ENCODE results near the gene PPP5C.
"Not testable (repeated sequence)": the region's sequence is repeated elsewhere in the genome, so short reads cannot be mapped to it uniquely, and the experiment has no call there.

The PPP5C gene

DNA sequence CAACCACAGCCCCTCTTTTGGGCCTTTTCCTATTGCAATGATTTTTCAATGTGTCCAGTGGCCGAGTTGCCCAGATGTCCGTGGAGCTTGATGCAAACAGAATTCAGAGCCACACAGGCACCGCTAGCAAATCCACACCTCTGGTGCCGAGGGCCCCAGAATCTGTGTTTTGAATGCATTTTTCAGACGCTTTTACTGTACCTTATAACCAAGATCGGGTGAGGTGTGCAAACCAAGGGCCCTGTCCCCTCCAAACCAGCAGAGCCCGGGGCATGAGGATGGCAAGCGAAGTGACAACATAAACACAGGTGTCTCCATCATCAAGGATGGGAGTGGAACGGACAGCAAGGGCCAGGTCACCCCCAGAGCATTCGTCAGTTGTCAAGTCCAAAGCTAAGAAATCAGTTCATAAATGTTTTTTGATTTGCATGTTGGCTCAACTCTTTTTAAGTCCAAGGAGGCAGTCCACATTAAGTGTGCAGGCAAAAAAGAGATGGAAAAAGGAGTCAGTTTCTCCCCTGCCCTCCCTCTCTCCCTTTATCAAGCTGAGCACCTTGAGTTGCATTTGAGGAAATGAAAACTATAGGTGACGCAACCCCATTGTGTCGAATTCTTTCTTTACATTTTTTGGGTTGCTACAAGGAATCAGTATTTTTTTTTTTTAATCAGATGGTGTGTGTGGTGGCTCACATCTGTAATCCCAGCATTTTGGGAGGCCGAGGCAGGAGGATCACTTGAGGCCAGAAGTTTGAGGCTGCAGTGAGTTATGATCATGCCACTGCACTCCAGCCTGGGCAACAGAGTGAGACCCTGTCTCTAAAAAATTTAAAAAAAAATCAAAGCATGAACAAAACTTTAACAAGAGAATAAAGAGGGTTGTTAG lies 63.6 kb downstream of the PPP5C start:
- no peak for DNase-seq (ENCODE audit: low read depth)

DNA sequence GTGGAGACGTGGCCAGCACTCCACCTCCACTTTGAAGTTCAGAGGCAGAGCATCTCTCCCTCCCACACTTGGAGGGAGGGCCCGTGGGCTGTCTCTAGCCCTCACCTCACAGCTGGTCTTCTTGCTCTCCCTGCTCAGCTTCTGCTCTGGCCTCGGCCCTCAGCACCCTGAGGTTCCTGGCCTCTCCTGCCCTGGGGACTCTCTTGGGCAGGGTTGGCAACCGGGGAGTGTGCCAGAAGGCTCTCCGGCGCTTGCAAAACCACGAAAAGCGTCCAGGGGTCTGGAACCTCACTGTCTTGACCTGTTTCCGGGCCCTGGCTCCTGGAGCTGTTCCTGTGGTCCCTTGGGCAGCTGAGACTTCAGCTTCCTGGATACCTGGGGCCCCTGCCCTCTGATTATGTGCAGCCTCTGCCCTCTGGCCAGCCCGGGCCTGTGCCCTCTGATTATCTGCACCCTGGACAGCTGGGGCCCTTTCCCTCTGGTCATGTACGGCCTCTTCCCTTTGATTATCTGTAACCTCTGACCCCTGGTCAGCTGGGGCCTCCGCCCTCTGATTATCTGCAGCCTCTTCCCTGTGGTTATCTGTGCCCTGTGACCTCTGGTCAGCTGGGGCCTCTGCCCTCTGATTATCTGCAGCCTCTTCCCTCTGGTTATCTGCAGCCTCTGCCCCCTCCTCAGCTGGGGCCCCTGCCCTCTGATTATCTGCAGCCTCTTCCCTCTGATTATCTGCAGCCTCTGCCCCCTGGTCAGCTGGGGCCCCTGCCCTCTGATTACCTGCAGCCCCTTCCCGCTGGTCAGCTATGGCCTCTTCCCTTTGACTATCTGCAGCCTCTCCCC lies 64.4 kb downstream of the PPP5C start:
- no peak for DNase-seq (ENCODE audit: low read depth)

DNA sequence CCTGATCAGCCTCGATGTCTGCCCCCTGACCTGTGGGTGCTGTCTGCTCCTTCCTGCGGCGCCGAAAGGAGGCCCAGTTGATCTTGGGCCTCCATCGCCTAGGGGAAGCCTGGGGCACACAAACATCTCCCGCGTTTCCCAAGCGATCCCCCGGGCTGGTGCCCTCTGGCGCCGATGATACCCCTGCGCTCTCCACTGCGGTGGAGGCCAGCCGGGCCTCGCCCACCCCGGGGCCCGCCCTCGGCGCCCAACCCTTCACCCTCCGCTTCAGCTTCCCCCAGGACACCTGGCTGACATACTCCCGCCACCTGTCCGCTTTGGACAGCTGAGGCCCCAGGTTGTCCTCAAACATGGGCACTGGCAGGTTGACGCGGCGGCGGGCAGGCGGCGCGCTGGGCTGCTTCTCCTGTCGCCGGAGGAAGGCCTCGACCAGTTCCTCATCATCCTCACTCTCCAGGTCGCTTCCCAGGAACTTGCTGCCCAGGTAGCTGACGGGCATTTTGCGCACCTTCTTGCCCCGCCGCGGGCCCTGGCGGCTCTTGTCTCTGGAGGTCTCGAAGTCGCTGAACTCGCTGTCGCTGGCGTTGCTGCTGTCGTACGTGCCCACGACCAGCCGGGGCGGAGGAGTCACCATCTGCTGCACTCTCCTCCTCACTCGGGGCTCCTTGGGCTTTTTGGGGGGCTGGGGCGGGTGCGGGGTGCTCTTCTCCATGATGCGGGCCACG lies 65.2 kb downstream of the PPP5C start:
- no peak for DNase-seq (ENCODE audit: low read depth)

DNA sequence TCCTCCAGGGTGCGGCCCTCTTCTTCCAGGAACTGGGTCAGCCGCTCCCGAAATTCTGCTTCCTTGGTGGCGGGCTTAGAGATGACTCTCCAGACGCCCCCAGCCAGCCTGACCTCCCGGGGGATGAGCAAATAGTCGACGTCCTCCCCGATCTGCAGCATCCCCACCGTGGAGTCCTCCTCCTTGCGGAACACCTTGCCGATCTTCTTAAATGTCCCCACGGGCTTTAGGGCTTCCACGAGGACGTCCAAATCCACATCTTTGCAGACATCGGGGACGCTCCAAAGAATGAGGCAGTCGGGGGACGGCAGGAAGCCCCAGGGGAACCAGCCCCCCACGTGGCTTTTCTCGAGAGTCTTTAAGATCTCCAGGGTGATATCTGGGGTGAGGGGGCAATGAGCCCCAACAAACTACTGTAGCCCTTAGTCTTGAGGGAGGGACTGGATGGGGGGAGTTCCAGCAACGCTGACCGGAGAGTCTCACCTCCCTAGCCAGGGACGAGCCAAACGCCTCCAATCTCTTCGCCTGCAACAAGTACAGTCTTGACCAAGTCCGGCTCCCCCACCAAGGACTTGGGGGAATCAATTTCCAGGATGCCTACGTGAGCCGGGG lies 65.9 kb downstream of the PPP5C start:
- no peak for DNase-seq (ENCODE audit: low read depth)

DNA sequence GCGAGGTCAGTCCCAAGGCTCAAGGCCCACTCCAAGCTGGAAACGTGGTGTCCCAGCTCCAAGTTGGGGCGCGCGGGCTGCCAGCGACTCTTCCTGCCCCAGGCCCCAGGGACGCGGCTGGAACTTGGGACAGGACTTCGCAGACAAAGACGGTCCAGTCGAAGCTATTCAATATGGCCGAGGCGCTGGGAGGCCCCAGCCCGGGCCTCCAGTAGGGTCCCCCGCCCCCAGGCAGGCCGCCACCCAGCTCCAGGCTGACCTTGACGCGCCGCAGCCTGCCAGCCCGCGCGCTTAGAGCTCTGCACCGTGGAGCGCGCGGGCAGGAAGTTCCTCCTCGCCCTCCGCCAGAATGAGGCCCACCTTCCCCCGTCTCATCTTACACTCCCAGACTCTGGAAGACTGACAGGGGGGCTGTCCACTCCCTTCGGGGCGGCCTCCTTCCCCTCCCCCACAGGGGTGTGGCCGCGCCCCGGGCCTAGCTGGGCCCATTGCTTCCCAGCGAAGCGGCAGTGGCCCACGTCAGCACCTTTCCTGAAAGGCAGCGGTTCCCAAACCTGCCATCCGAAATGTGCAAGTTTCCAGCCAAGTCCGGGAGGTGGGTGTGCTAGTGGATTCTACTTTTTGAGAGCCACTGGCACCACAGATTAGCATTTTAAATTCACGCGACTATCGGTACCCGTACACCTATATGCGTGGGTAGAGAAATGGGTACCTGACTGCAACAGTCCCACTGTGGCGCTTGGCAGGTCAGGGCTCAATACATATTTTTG lies 66.6 kb downstream of the PPP5C start, which contains the start of gene CCDC8:
CCDC8 (minus strand) TSS at position 303 of the 770 bp plus-strand sequence. CDS start 754 bp downstream, outside the sequence.
- DNase-seq (ENCODE audit: low read depth): no peak

DNA sequence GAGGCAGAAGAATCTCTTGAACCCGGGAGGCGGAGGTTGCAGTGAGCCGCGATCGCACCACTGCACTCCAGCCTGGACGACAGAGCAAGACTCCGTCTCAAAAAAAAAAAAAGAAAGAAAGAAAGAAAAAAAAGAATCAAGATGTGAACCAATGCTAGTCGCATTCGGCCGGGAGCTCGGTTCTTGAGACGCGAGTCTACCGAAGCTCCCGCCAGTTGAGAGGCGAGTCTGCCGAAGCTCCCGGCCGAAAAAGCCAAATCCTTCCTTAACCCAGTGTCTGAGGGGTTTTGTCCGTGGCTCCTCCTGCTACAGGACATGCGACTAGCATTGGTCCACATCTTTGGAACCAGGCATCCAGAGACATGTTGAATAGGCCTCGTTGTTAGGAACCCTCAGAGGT lies 68.0 kb downstream of the PPP5C start:
- not testable (repeated sequence) for DNase-seq (ENCODE audit: low read depth)

DNA sequence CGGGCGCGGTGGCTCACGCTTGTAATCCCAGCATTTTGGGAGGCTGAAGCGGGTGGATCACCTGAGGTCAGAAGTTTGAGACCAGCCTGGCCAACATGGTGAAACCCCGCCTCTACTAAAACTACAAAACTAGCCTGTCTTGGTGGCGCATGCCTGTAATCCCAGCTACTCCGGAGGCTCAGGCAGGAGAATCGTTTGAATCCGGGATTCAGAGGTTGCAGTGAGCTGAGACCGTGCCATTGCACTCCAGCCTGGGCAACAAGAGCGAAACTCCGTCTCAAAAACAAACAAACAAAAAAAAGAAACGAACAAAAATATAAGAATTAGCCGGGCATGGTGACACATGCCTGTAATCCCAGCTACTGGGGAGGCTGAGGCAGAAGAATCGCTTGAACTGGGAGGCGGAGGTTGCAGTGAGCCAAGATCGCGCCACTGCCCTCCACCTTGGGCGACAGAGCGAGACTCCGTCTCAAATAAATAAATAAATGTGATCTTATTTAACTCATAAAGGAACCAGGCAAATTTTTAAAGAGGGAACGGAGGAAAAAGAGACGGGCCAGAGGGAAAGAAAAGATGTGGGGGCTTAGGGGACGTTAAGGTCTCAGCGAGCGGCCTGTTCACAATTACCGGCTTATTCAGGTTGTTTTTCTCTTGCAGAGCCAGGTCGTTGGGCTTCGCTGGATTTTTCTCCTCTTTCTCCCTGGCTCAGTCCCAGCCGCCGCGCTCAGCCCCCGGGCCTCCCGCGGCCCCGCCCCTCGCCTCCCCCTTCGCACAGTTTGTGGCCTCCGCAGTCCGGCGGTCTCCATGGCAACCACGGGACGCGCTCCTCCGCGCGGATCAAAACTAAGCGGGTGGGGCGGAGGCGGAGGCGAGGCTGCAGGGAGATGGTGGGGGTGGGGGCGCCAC lies 69.2 kb downstream of the PPP5C start:
- not testable (repeated sequence) for DNase-seq (ENCODE audit: low read depth)

DNA sequence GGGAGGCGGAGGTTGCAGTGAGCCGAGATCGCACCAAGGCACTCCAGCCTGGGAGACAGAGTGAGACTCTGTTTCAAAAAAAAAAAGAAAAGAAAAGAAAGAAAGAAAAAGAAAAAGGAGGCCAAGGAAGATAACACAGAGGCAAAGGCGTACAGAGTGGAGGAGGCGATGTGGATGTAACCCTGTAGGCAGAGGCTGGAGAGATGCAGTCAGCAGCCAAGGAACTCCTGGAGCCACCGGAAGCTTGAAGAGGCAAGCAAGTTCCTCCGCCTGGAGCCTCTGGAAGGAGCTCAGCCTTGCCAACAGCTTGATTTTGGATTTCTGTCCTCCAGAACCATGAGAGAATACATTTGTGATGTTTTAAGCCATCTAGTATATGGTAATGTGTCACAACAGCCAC lies 73.2 kb downstream of the PPP5C start:
- DNase-seq (ENCODE audit: low read depth): no peak

DNA sequence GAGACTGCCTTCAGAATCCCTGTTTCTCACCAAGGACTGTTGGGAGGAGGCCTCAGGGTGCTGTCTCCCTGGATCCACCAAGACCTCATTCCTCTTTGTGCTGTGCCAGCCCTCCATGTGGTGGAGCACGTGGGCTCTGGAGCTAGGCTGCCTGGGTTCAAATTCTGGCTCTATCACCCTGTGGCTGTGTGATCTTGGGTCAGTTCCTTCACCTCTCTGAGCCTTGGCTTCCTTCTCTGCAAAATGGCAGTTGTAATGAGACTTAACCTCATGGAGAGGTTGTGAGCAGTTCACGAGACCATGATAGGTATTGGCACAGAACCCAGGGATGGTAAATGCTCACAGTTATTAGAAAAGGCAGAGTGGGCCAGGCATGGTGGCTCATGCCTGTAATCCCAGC lies 75.5 kb downstream of the PPP5C start:
- DNase-seq (ENCODE audit: low read depth): no peak

DNA sequence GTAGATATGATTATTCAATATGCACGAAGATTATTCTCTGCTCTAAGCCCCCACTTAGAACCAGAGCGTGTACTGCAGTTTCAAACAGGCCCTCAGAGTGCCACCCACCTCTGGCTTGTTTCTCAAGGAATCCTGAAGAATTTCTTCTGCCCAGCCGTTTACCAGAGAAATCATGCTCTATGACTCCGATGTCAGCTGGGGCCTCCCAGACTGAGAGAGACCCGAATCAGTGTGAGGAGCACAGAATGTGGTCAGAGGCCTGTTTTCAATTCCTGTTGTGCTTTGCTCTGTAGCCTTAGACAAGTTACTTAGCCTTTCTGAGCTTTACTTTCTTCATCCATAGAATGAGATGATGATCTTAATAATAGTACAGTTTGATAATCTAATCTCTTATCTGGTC lies 76.3 kb downstream of the PPP5C start:
- no peak for DNase-seq (ENCODE audit: low read depth)

DNA sequence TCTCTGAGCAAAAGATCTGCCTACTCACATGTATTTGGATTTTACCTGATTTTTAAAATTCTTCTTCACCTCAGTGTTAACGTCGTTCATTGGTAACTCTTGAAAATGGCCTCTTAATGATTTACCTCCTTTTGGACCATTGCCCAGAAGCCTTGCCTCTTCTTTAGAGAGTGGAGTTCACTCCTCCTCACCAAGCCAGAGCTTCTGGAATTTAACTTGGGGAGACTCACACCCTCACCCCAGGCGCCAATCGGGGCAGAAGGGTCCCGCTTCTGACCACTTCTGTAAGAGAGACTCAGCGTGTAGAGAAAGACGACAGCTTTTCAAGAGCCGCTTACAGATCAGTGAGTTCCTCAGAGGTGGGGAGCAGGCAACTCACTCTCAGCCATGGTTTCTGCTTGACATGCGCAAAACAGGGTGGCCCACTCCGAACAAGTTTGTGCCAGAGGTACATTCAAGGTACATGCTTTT lies 79.2 kb downstream of the PPP5C start:
- DNase-seq (ENCODE audit: low read depth): no peak

DNA sequence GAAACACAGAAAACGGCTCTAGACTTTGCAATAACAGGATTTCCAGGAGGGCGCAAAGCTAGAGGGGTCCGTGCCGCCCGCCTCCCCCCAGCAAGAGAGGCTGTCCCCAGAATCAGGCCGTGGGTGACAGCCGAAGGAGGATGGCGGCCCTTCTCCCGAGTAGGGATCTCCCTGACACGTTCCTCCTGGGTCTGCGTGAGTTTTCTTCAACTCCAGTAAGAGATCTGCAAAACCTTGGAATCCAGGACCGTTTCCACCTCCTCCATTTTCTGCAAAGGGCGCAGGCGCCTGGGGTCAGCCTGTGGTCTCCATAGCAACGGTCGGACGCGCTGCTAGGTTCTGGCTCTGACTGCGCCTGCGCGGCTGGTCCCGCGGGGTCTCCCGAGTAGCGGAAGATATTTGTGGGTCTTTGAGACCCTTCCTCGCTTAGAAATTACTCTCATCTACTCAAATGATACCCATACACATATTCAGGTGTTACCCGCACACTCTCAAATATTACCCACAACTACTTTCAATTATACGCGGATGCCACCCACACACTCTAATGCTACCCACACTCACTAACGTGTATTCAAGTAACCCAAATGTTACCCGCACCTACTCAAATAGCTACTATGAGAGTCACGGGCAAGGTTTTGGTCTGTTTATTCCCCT lies 79.7 kb downstream of the PPP5C start:
- DNase-seq (ENCODE audit: low read depth): no peak

DNA sequence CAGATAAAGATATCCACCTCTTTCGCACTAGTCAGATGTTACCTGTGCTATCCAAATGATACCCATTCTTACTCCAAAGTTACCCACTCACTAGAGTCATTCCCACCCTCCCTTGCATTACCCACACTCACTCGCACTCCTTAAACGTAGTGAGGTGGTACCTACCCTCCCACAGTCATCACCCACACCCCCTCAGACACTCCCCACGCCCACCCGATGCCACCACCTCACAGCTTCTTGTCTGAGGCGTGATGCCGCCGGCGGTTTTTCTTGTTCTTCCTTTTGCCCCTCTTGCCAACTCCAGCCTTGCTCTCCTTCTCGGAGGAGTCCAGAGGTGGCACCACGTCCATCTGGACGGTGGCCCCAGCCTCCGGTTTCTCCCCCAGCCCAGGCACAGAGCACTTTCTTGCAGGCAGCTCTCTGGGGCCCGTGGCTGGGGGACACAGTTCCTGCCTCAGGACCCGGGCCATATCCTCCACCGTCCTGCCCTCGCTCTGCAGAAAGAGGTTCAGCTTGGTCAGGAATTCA lies 80.7 kb downstream of the PPP5C start:
- DNase-seq (ENCODE audit: low read depth): no peak

DNA sequence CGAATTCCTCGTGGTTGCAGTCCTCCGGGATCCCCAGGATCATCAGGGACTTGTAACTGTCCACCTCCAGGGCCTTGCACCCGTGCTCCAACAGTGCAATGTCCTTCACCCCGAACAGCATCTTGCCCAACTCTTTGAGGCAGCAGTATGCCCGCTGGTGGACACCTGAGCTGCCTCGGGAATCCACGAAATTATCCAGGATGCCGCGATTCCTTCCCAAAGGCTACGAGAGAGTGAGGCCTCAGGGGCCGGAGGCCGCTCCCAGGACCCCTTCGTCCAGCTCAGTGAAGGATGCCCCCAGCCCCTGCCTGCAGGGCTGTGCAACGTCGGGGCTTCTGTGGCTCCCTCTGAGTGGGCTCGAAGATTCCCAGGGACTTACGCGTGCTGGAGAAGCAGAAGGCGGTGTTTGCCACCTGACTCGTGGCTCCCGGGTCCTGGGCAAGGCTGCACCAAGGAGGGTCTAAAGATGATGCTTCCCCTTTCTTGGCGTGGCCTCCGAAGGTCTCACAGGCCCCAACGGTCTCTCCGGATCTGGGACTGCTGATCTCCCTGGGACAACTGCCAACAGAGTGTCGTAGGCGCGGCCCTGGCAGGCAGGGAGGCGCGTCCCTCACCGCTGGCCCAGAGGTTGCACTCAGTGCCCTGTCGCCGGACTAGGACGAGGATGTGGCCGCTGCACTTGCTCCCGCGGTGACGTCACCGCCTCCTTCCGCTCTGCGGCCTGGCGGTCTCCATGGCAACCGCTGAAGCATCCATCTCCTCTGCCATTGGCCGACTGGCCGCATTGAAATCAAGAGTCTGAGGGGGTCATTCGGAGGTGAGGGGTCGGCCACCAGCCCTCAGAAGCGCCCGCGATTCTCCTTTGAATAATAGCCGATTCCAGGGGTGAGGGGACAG lies 81.6 kb downstream of the PPP5C start, which contains the start of gene PNMA8C:
PNMA8C (minus strand) TSS at position 698 of the 897 bp plus-strand sequence; CDS start at position 121, 577 bp downstream.
- no peak for DNase-seq (ENCODE audit: low read depth)

DNA sequence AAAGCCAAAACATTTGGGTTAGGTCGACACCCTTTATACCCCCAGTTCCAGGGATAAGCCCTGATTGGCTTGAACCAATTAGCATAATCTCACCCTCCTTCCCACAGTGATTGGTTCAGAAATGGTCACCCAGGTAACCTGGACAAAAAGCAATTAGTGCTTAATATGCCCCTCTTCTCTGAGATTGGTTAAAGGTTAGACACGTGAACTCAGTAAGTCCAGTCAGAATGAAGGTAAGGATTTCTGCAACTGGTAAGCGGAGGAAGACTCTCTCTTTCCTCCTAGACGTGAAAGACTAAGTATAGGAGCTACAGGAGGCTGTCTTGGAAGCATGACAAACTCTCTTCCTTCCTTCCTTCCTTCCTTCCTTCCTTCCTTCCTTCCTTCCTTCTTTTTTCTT lies 83.1 kb downstream of the PPP5C start:
- DNase-seq (ENCODE audit: low read depth): no peak

DNA sequence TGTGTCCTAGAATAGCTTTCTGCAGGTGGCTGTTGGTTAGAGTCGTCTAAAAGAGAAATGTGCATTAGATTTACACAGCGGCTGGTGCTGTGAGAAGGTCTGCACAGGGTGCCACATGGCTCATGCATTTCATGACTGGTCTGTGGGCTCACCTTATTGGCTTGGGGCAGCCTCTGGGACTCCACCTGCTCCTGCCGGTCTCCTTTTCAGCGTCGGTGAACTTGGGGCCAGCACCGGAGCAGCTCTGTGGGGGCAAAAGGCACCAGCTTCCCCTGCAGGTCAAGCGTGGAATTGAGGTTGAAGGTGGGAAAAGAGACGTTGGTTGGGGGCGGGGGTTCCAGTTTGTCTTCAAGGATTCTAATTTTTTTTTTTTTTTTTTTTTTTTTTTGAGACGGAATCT lies 84.9 kb downstream of the PPP5C start:
- no peak for DNase-seq (ENCODE audit: low read depth)

DNA sequence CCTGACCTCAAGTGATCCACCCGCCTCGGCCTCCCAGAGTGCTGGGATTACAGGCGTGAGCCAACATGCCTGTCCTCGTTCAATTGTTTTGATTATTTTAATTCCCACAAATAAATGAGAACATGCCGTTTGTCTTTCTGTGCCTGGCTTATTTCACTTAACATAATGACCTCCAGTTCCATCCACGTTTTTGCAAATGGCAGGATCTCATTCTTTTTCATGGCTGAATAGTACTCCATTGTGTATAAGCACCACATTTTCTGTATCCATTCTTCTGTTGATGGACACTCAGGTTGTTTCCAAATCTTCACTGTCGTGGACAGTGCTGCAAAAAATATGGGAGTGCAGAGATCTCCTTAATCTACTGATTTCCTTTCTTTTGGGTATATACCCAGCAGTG lies 86.6 kb downstream of the PPP5C start:
- DNase-seq (ENCODE audit: low read depth): not testable (repeated sequence)

DNA sequence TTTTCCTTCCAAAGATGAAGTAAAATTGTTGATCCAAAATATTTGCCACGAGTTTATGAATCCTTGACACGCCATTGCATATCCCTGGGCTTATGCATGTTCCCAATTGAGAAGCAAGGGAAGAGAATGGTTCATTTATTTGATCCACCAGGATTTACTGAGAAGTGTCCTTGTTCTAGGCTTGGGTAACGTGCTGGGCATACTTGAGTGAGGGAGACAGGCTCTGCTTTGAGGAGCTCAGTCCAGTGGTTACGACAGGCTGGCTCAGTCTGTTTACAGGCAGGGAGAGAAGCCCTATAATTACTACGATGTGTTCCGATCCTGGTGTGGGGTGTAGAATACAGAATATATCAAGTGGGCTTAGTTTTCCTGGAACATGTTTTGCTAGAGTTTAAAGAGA lies 88.1 kb downstream of the PPP5C start:
- DNase-seq (ENCODE audit: low read depth): no peak

All from activated T-cell treated with anti-CD3 and anti-CD28 coated beads for 24 hours (primary cell).